Iris pigment epithelial cell (primary cell): ENCODE results near the gene UQCR11.

Experiments used
- DNase-seq: peaks from one replicate; pipeline ENCODE4 v3.0.0-alpha.2; 2011; ENCODE audit warnings: low read depth

The UQCR11 gene

DNA sequence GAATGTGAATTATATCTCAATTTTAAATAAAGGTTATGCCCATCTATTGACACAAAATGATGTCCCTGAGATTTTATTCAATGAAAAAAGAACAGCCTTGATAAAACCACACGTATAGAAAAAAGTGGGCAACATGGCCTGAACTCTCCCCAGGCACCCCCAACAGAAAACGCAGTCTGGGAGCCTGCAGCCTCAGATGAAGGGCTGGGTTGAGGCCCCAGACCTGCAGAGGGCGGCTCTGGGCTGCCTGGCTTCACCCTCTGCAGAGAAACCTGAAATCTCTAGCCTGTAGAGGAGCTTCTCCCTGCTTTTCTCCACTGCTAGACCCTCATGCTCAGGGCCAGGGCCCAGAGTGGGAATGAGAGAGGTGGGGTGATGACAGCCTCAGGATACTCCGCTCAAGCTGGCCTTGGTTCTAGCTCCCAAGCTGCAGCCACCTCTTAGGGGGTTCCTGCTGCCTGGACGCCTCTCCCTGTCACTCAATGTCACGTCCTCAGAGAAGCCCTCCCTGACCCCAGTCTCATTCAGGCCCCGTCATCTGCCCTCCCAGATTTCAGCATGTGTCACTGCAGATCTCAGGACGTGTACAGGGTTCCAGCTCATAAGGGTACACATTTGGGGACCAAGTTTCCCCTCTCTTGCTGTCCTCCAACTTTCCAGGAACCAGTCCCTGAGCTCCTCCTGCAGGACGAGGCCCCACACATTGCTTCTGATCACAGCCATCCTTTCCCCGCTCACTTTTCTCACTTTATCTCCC is 14.4 kb downstream of the UQCR11 start:
- DNase-seq = no peak

DNA sequence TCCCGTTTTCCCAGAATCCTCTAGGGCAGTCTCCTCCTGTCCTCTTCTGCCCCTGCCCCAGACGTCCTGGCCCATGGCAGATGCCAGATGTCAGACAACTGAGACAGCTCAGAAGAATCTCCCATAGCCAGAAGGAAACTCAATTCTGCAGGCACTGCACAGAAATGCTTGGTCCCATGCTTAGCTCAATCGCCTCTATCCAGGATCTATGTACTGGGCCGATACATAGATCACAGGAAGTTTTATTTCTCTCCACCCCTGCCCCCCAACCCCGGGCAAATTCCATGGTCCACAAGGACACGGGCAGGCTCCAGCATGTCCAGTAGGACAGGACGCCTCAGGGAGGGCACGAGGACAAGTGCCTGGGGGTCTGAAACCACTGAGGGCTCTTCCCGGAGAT is 17.4 kb downstream of the UQCR11 start:
- DNase-seq = no peak

DNA sequence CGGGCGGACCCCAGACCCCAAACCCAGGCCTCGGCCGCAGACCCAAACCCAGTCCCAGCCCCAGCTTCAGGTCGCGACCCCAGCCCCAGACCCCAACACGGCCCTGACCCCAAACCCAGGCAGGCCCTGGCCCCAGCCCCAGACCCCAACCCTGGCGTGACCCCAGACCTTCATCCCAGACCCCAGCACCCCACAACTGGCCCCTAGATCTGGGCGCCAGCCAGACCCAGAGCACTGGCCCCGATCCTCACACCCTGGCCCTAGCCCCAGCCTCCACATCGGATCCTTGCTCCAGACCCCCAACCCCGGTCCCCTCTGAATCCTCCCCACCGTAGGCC is 20.1 kb downstream of the UQCR11 start:
- no peak for DNase-seq

DNA sequence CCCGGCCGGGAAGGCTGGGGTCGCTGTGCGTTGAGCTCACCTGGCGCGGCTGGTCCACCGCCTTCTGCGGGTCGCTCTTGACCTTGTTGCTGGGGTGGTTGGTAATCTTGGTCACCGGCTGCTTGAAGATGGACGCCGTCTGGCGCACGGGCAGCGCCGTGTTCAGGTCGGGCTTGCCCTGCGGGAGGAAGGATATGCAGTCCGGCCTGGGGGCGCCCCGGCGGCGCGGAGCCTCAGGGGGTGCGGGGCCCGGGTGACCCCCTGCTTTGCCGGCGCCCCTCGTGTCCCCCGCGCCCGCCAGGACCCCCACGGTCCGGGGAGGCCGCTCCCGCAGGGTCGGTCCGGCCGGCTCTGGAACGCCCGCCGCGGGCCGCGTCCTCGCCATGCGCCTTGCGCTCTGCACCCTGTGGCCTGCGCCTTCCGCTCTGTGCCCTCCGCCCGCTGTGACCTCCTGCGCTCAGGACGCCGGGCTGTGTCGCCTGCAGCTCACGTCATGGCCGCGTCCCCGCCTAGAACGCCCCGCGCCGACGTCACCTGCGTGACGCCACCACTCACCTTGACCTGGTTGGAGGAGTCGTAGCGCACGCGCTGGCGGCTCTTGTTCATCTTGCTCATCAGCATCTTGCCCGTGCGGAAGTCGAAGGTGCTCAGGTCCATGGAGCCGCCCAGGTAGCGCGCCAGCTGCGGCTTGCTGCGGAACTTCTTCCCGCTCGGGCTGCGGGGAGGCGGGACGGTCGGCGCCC is 20.6 kb downstream of the UQCR11 start:
- DNase-seq = no peak

DNA sequence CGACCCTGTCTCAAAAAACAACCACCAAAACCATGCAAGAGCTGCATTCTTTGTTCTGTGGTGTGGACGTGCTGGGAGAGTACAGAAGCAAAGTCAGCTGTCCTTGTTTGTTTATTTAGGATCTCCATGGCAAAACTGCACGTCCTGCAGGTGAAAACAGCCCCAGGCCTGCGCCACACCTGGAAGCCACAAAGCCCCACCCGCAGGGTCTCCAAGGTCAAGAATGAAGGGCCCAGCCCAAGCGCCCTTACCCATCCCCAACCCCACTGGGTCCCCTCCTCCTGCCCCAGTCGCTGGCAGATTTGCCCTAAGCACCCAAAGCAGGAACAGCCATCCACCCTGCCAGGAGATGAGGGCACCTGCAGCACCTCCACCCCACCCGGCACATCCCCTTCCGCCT is 23.1 kb downstream of the UQCR11 start:
- no peak for DNase-seq

DNA sequence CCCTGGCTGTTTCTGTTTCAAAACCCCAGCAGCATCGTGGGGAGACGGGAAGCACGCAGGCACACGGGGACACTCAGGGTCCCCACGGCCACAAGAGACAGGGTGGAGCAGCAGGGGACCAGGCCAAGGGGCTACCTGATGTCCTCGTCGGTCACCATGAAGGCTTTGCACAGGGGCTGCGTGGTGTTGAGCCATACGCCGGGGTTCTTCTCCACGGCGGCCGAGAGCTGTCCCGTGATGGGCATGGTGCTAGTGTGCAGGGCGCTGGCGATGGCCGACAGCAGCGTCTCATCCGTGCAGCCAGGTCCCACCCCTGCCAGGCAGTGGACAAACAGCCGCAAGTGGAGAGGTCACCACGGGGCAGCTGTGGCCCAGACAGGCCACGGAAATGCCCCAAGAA is 24.3 kb downstream of the UQCR11 start:
- no peak for DNase-seq

DNA sequence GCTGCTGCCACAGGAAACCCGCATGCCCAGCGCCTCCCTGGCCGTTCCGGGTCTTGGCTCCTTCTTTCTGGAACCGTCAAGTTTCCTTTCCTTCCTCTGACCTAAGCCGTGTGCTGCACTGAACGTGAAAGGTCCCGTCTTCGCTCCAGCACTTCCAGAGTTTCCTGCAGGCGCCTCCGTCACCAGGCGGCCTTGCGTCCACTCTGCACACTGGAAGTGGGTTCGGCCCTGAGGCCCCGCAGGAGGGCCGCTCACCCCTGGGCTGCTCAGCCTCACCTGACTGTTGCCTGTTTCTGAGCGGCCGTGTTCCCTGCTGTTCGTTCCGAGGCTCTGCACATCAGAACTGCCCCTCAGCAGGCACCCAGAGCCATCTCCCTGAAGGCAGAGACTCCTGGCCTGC is 24.9 kb downstream of the UQCR11 start:
- no peak for DNase-seq

DNA sequence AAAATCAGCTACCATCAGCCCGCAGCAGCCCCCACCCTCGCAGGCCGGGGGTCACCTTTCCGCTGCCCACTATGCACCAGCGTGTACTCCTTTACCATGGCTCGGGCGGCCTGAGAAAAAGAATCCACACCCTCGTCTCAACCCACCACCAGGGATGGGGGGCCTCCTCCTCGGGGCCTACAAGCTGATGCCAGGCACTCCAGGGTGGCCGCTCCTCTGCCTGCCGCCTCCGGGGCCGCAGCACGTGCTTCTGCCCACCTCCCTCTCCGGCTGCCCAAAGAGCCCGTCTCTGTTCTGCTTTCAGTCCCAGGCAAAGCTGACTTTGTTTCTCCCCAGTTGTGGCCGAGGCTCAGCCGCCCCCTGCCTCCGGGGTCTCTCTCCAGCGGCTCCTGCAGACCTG is 26.0 kb downstream of the UQCR11 start:
- DNase-seq = no peak

DNA sequence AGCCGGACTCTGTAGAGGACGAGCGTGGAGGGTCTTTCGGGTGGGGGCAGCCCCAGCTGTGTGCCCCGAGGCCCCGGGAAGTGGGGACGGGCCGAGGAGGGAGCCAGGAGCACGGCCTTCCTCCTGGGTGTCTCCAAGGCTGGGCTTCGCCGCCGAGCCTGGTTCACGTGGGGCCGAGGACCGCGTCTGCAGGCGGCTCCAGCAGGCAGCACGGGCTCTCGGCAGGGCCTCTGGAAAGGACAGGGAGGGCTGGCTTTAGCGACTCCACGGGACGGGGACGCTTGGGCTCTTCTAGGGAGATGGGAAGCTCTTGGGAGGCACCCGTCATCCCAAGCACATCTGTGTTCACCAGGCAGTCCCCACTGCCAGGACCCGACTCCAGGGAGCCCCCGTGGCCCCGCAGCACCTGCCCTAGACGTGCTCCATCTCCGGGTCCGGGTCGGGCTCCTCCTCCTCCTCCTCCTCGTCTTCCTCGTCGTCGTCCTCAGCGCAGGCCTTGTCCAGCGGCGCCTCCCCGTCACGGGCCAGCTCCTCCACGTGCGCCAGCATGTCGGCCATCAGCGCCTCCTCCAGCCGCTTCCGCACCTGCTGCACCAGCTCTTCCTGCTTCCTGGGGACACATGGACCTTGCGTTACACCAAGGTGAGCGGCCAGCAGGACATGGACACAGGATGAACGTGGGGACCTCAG is 27.2 kb downstream of the UQCR11 start:
- DNase-seq = no peak

DNA sequence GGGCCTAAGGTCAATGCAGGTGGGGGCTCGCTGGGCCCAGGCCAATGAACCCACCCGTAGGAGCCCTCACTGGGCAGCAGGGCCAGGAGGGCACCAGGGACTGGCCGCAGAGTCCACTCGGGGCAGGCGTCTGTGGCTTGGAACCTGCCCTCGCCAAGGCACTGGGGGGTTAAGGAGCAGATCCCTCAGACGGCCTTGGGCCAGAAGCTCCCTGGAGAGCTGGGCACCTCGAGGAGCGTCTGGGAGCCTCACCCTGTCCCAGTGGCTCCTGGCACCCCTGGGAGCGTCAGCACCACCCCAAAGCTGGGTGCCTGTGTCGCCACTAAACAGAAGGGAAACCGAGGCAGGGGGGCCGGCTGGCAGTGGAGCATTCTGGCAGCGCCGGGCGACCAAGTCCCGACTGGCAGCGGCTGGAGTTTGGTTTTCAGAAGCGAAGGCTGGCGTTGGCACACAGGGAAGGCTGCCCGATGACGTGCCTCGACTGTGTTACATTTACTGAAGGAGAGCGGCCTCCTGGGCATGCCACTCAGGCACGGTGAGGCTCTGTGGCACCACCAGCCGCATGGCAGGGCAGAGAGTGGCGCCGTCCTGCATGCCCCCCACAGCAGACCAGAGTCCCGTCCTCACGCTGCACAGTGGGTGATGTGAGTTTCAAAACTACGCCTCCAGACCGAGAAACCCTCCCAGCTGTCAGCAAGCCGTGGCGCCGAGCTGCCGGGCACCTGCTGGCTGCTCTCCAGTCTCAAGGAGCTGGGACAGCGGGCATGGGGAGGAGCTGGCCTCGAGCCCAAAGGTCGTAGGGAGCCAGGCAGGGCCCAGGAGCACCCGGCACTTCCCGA is 28.0 kb downstream of the UQCR11 start:
- DNase-seq = no peak

DNA sequence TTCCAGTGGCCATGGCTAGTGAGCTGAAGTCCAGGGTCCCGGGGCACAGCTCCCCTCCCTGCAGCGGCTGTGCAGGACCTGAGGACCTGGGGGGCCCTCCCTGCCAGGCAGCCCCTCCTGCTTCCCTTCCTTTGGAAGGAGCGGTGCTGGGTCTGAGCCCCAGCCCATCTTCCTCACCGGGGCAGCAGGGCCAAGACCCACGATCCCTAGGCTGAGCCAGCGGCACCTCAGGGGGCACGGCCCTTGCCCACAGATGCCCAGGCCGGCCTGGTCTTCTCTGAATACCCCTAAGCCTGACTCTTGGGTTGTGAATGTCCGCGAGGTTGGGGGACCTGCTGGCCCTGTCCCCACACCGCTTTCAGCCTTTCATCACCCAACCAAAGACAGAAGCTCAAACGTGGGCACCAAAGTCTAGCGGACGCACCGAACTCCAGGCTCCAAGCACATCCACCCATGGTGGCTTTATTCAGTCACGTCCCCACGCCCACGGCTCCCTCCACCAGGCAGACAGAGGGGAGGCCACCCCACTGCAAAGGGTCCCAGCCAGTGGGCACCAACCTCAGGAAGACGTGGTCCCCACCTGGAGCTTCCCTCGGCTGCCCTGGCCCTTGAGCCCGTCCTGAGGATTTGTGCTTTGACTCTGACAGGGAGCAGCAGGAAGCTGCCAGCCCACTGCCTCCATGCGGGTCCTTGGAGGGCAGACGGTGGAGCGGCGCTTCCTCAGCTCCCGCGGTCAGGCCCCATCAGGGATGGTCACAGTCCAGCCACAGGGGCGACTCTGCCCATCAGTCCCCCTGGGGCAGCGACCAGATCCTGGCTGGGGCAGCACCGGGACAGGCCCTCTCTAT is 28.8 kb downstream of the UQCR11 start:
- DNase-seq = no peak

DNA sequence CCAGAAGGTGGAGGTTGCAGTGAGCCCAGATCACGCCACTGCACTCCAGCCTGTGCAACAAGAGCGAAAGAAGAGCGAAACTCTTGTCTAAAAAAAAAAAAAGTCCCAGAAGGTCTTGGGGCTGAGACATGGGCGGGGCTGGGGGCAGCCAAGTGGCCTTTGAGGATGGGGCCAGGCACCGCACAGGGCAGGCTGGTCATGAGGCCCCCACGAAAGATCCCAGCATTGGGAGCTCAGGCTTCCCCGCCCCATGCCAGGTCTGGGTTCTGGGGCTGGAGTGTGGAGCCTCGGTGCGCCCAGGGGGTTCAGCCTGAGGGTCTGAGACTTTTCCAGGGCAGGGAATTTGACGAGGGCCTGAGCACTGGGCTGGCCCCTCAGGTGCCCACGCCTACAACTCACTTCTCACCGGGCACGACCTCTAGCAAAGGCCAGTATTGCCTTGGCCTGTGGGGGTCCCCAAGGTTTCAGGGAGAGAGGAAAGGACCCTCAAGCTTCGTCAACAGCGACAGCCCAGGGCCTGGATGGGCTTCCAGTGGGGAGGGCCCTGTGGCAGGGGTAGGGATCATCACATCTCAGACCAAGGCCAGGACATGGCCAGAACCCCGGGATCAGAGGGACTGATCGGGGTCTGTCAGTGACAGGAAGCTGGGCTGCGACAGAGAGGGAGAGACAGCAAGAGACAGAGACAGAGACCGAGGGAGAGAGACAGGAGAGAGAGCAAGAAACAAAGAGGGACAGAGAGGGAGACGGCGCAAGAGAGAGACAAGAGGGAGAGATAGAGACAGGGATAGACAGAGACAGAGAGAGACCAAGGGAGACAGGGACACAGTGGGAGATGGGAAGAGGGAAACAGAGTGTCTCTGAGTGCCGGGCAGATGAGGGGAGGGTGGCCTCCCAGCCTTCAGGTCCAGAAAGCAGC is 29.7 kb downstream of the UQCR11 start:
- DNase-seq = no peak

DNA sequence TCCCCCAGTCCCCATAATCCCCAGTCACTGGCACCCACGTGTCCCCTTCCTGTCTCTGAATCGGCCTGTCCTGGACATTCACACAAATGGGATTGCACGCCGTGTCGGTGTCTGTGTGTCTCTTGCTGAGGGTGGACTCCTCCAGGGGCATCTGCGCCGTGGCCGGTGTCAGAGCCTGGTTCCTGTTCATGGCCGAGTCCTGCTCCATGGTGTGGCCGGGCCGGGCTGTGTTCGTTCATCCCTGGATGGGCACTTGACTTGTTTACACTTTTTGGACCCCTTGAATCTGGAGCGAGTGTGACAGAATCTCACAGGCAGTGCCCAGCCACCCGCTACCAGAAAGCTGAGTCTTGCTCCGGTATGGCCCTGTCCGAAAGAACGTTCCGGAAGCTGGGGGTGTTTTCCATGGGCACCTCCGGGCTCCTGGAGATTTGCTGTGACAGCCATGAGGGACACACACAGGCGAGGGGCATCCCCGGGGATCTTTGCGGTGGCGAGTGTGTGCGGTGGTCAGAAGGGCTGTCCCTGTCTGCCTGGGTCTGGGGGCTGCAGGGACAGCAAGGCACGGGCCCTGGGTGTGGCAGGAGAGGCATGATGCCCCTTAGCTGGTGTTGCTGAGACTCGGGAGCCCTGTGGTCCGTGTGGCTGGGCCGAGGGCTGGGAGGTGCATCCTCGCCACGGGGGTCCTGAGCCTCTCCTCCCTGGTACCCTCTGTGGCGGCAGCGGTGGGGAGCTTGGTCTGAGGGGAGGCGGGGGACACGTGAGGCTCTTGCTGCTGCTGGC is 30.7 kb downstream of the UQCR11 start:
- no peak for DNase-seq

DNA sequence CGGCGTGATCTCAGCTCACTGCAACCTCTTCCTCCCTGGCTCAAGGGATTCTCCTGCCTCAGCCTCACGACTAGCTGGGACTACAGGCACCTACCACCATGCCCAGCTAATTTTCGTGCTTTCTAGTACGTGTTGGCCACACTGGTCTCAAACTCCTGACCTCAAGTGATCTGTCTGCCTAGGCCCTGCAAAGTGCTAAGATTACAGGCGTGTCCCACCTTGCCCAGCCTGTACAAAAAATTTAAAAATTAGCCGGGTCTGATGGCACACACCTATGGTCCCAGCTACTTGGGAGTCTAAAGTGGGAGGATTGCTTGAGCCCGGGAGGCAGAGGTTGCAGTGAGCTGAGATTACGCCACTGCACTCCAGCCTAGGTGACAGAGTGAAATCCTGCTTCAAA is 32.5 kb downstream of the UQCR11 start:
- no peak for DNase-seq

DNA sequence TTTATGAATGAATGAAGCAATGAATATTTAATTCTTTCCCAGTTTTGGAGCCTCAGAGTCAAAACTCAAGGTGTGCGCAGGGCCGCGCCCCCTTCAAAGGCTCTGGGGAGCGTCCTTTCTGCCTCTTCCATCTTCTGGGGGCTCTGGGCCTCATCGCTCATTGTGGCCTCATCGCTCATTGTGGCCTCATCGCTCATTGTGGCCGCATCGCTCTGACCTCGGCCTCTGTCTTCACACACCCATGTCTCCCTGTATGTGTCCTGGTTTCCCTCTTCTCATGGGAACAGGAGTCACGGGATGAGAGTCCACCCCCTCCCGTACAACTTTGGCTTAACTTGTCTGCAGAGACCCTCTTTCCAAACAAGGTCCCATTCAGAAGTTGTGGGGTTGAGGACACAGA is 33.9 kb downstream of the UQCR11 start:
- DNase-seq = no peak

DNA sequence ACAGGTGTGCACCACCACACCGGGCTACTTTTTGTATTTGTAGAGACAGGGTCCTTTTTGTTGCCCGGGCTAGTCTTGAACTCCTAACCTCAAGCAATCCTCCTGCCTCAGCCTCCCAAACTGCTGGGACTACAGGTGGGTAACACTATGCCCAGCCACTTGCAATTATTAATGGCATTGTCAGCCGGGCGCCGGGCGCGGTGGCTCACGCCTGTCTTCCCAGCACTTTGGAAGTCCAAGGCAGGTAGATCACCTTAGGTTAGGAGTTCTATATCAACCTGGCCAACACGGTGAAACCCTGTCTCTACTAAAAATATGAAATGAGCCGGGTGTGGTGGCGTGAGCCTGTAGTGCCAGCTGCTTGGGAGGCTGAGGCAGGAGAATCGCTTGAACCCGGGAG is 34.4 kb downstream of the UQCR11 start:
- DNase-seq = no peak

DNA sequence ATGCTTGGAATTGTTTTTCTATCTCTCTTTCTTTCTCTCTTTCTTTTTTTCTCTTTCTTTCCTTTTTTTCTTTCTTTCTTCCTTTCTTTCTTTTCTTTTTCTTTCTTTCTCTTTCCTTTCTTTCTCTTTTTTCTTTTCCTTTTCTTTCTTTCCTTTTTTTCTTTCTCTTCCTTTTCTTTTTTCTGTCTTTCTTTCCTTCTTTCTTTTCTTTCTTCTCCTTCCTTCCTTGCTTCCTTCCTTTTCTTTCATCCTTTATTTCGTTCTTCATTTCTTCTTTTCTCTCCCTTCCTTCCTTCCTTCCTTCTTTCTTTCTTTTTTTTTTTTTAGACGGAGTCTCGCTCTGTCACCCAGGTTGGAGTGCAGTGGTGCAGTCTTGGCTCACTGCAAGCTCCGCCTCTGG is 35.3 kb downstream of the UQCR11 start:
- no peak for DNase-seq

DNA sequence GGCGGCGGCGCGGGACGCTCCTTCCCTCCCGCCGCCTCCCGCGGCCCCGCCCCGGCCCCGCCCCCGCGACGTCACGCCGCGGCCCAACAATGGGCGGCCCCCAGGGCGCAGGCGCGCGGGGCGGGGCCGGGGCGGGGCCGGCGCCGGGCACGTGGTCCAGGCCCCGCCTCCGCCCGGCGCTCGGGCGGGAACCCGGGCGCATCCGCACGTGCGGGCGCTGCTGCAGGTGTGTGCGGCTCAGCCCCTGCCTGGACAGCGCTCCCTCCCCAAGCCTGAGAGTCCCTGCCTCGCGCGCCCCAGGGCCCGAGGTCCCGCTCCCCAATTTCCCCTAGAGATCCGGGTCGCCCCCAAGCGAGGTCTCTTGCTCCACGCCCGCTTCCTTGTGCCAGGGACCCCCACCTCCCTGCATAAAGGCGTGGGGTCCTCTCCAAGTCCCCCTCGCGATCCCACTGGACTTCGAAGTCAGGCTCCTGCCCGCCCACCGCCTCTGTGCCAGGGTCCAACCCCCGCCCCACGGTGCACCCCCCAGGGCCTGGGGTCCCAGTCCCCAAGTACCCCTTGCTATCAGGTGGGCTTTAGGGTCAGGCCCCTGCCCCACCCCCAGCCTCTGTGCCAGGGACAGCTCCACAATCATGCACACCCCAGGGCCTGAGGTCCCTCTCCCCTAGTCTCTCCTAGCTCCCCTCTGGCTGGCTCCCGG is 36.8 kb downstream of the UQCR11 start, which contains the start of gene MEX3D:
Gene MEX3D (minus strand): TSS at position 6 of the 700 bp plus-strand sequence. CDS start 267 bp downstream, outside the sequence.
- peak; percentile 61 for DNase-seq

DNA sequence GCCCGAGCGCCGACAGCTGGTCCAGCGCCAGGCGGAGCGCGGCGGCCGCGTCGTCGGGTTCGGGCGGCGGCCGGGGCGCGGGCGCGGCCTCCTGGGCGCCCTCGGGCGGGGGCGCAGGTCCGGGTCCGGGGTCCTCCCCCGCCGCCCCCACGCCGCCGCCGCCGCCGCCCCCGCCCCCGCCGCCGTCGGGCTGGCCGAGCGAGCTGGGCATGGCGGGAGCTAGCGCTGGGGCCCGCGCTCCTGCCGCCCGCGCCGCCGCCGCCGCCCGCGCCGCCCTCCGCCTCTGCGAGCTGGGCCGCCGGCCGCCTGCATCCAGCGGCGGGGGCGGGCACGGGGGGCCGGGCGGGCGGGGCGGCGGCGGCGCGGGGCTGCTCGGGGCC is 37.4 kb downstream of the UQCR11 start:
- DNase-seq = no peak
